K562 (cell line): ENCODE measurements around the gene PHF12. TPM values are rescaled to one million over a fixed set of nuclear protein-coding genes. Genes with fewer than 3 reads are reported as not detected.

Experiments
- ATAC-seq: fragments of 200-7000 bp; cut with Tn5 transposase; 3 replicates; pipeline ENCODE4 v1.9.1; 2020; ENCODE audit warnings: moderate library complexity
- BruUV-seq: library from RNA; stranded (reverse); fragments of 400-500 nt; replicated peaks from 2 replicates; lab custom pipeline; 2021; lab: Mats Ljungman, UMichigan
- CTCF ChIA-PET: fragments of 300-600 bp; formaldehyde crosslinking; extraction: SDS; loops from one replicate; lab custom pipeline; 2021; ENCODE audit warnings: low intra/inter-chr PET ratio; lab: Yijun Ruan, JAX
- POLR2A ChIA-PET: fragments of 300-600, 350-650 bp; sonication (Branson Sonifier 250); formaldehyde crosslinking; extraction: SDS; loops from one replicate; lab custom pipeline; 2021; ENCODE audit warnings: antibody characterized with exemption, inconsistent platforms; lab: Yijun Ruan, JAX
- DNase-seq, 4 experiments: peaks; one replicate each; pipeline versions ENCODE4 v3.0.0 to v3.0.0-alpha.2; 2011 to 2018; ENCODE audit warnings: low spot score in 3 of 4, mixed read lengths in 3 of 4; ENCODE audit errors: extremely low read depth in 1 of 4
- FAIRE-seq: peaks from 2 replicates; lab custom pipeline; 2011; peaks lifted over from hg19 to GRCh38; lab: Jason Lieb, UNC
- H2AFZ ChIP-seq: 2 replicates; pipeline ENCODE4 v1.6.0; 2011; ENCODE audit warnings: low read depth, low read length, control low read depth, inconsistent platforms
- H3K27ac ChIP-seq: fragments of 200-600 bp; 3 replicates; pipeline ENCODE4 v1.8.0; 2011; ENCODE audit warnings: low read depth, mild to moderate bottlenecking, control low read depth, inconsistent platforms, low read length, moderate library complexity, mixed read lengths; ENCODE audit errors: extremely low read depth
- H3K27me3 ChIP-seq, 2 experiments: fragments of 300-600 bp in 1 of 2; 2 replicates in 1 of 2; 3 replicates in 1 of 2; pipeline versions ENCODE4 v1.6.0 to v1.8.0; 2011; ENCODE audit warnings: inconsistent platforms in 2 of 2, low read length in 2 of 2, mild to moderate bottlenecking in 1 of 2, mixed read lengths in 1 of 2, moderate library complexity in 1 of 2; ENCODE audit not compliant: control insufficient read depth in 2 of 2, insufficient read depth in 2 of 2
- H3K36me3 ChIP-seq: fragments of 300-600 bp; 3 replicates; pipeline ENCODE4 v1.8.0; 2011; ENCODE audit warnings: mild to moderate bottlenecking, low read length, inconsistent platforms; ENCODE audit not compliant: control insufficient read depth, insufficient read depth
- H3K4me1 ChIP-seq, 2 experiments: fragments of 200-600 bp in 1 of 2; replicated peaks in 1 of 2; 2 replicates in 1 of 2; 3 replicates in 1 of 2; pipeline versions ENCODE4 v1.5.1 to v1.8.0; 2011; ENCODE audit warnings: inconsistent platforms in 2 of 2, low read length in 2 of 2, mild to moderate bottlenecking in 1 of 2, mixed read lengths in 1 of 2, moderate library complexity in 1 of 2; ENCODE audit not compliant: control insufficient read depth in 2 of 2, insufficient read depth in 2 of 2
- H3K4me2 ChIP-seq: 2 replicates; pipeline ENCODE4 v1.6.1; 2011; ENCODE audit warnings: low read length, control low read depth, inconsistent platforms, mixed read lengths; ENCODE audit not compliant: insufficient read depth
- H3K4me3 ChIP-seq: fragments of 200-600 bp; sonication (generic), shearing (Covaris generic); 2 replicates; pipeline ENCODE4 v1.5.1; 2016; ENCODE audit warnings: control low read depth, inconsistent platforms
- H3K79me2 ChIP-seq: fragments of 200-600 bp; 3 replicates; pipeline ENCODE4 v1.8.0; 2011; ENCODE audit warnings: low read length, inconsistent platforms; ENCODE audit not compliant: control insufficient read depth, insufficient read depth
- H3K9ac ChIP-seq, 2 experiments: 2 replicates each; pipeline versions ENCODE4 v1.6.0 to v1.6.1; 2011; ENCODE audit warnings: low read depth in 2 of 2, low read length in 2 of 2, control low read depth in 1 of 2, inconsistent platforms in 1 of 2, mild to moderate bottlenecking in 1 of 2, mixed read lengths in 1 of 2; ENCODE audit not compliant: insufficient read depth in 1 of 2
- H3K9me1 ChIP-seq: one replicate; pipeline ENCODE4 v1.6.0; 2011; ENCODE audit warnings: inconsistent platforms, mild to moderate bottlenecking, low read length, moderate library complexity; ENCODE audit not compliant: control insufficient read depth, insufficient read depth
- H3K9me3 ChIP-seq: replicated peaks from 2 replicates; pipeline ENCODE4 v1.5.1; 2011; ENCODE audit warnings: low read depth, low read length, inconsistent platforms; ENCODE audit not compliant: control insufficient read depth, insufficient read depth
- H4K20me1 ChIP-seq: replicated peaks from 2 replicates; pipeline ENCODE4 v1.6.1; 2011; ENCODE audit warnings: low read length, inconsistent platforms, mixed read lengths; ENCODE audit not compliant: control insufficient read depth, insufficient read depth
- CBX5 ChIP-seq: IDR thresholded peaks from 2 replicates; pipeline ENCODE4 v1.6.1; 2014; ENCODE audit warnings: low read depth, borderline replicate concordance
- HOMEZ ChIP-seq: fragments of 250-450 bp; sonication (Bioruptor Pico); IDR thresholded peaks from 2 replicates; pipeline ENCODE4 v1.4.0; 2020; ENCODE audit warnings: mild to moderate bottlenecking, moderate library complexity
- NONO ChIP-seq, 2 experiments: fragments of 200-400 bp in 1 of 2; fragments of 450-650 bp in 1 of 2; formaldehyde crosslinking in 1 of 2; IDR thresholded peaks; 2 replicates each; pipeline ENCODE4 v1.6.1; 2017; ENCODE audit warnings: low read depth in 2 of 2, mild to moderate bottlenecking in 2 of 2, moderate library complexity in 2 of 2, low read length in 1 of 2
- ZNF324 ChIP-seq: fragments of 250-450 bp; sonication (Bioruptor Pico); IDR thresholded peaks from 2 replicates; pipeline ENCODE4 v1.4.0; 2020; ENCODE audit warnings: mild to moderate bottlenecking
- ZNF778 ChIP-seq: fragments of 450-650 bp; formaldehyde crosslinking; IDR thresholded peaks from 2 replicates; pipeline ENCODE4 v1.4.0; 2020; ENCODE audit warnings: mild to moderate bottlenecking, moderate library complexity
- whole genome bisulfite sequencing: fragments of 100-300 bp; shearing (Covaris generic); methylation state at CpG from one replicate; pipeline ENCODE4 v1.1.6; 2016; ENCODE audit warnings: low coverage, mixed read lengths; ENCODE audit not compliant: insufficient coverage; ENCODE audit errors: missing lambda C conversion rate; 5-methylcytosine and 5-hydroxymethylcytosine counted together
- in situ Hi-C: fragments of 300-500 bp; cut with MboI; formaldehyde crosslinking; loops from 4 replicates; pipeline ENCODE4 v1.15.0; 2018; ENCODE audit warnings: inconsistent platforms, mixed read lengths
- intact Hi-C: fragments of 100-400 bp; cut with micrococcal nuclease; formaldehyde crosslinking; loops from 2 replicates; pipeline ENCODE4 v1.14.2; 2022
- polyA plus RNA-seq, 8 experiments: library from polyadenylated mRNA; depleted of rRNA in 4 of 8; stranded (reverse) in 5 of 8; unstranded in 3 of 8; fragments of >200 nt; fragmentation: Nextera tagmentation in 2 of 8; fragmentation: Illumina TruSeq in 1 of 8; extraction: Ambion mirVana in 2 of 8; extraction: Trizol in 1 of 8; gene quantifications; 2 replicates each; pipeline versions ENCODE4 v1.2.1 to v1.2.3, GENCODE V29; 2011 to 2014; ENCODE audit warnings: inconsistent platforms in 1 of 8, missing spikeins in 1 of 8
- total RNA-seq, 7 experiments: library from RNA; depleted of rRNA in 6 of 7; stranded (reverse); fragments of >200 nt in 6 of 7; fragmentation: Illumina TruSeq in 2 of 7; extraction: Trizol in 2 of 7; gene quantifications; 2 replicates each; pipeline versions ENCODE4 v1.2.1 to v1.2.3, GENCODE V29; 2011 to 2021; ENCODE audit warnings: low replicate concordance in 1 of 7
- TF ChIP-seq, protein P1 (sequence below): fragments of 450-650 bp; IDR thresholded peaks from 2 replicates; pipeline ENCODE4 v1.6.1; 2016
- TF ChIP-seq, protein P2 (sequence below): fragments of 200-800 bp; sonication (Bioruptor generic); IDR thresholded peaks from 2 replicates; pipeline ENCODE4 v1.6.1; 2016; ENCODE audit warnings: missing genetic modification characterization, missing compliant biosample characterization

The PHF12 gene
- total and polyA plus RNA-seq, 9 of the 15 experiments (the other 6 are each of a cell fraction or from before 2014, with no cell fraction given): 0.82 to 31.3 (median 13.5) TPM

DNA sequence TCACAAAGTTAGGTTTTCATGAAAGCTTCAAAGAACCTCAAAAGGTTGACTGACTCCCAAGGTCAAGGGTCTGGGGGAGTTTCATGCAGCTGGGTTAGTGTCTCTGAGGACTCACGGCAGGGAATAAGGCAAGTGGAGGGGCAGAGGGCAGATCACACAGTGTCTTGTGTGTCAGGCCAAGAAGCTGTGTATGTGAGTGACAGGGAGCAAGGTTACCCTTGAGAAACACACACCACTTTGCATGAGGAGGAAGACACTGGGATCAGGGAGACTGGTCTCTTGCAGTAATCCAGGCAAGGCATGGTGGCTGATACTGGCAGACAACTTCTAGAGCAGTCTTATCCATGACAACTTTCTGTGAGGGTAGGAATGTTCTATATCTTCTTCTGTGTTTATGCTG lies 60.1 kb downstream of the PHF12 start:
- no peak overlapping the region for H3K4me2 ChIP-seq
- no peak overlapping the region; the same call in 2 of the 3 replicates for H3K27ac ChIP-seq
- peaks cover 9 to 22% of the 10 kb centered on the region in 2 experiments; a peak in 4 of 5 replicates for H3K4me1 ChIP-seq
- no peaks in the 10 kb centered on the region for H3K9me1 ChIP-seq
- peak; percentile 42 for FAIRE-seq
- no peak overlapping the region for H2AFZ ChIP-seq
- H3K36me3 ChIP-seq: peaks cover 22% of the 10 kb centered on the region; the same call in 2 of the 3 replicates
- ChIA-PET POLR2A (interaction anchor here (0.6 to 0.8 kb wide), 4 partner anchors 13 to 124 kb away, joined by 3 to 5 read pairs (median 3); no protein-coding TSS in a partner anchor), CTCF (no interaction called here)
- TF ChIP-seq, protein P1, sequence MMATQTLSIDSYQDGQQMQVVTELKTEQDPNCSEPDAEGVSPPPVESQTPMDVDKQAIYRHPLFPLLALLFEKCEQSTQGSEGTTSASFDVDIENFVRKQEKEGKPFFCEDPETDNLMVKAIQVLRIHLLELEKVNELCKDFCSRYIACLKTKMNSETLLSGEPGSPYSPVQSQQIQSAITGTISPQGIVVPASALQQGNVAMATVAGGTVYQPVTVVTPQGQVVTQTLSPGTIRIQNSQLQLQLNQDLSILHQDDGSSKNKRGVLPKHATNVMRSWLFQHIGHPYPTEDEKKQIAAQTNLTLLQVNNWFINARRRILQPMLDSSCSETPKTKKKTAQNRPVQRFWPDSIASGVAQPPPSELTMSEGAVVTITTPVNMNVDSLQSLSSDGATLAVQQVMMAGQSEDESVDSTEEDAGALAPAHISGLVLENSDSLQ: peak; percentile 56
- no peak for TF ChIP-seq NONO (IDR thresholded peaks at IDR 0.05; ENCODE audit: low read depth in 2 of 2, low read length in 1 of 2)
- TF ChIP-seq ZNF324 (CRISPR knock-in tag): no peak
- TF ChIP-seq, protein P2, sequence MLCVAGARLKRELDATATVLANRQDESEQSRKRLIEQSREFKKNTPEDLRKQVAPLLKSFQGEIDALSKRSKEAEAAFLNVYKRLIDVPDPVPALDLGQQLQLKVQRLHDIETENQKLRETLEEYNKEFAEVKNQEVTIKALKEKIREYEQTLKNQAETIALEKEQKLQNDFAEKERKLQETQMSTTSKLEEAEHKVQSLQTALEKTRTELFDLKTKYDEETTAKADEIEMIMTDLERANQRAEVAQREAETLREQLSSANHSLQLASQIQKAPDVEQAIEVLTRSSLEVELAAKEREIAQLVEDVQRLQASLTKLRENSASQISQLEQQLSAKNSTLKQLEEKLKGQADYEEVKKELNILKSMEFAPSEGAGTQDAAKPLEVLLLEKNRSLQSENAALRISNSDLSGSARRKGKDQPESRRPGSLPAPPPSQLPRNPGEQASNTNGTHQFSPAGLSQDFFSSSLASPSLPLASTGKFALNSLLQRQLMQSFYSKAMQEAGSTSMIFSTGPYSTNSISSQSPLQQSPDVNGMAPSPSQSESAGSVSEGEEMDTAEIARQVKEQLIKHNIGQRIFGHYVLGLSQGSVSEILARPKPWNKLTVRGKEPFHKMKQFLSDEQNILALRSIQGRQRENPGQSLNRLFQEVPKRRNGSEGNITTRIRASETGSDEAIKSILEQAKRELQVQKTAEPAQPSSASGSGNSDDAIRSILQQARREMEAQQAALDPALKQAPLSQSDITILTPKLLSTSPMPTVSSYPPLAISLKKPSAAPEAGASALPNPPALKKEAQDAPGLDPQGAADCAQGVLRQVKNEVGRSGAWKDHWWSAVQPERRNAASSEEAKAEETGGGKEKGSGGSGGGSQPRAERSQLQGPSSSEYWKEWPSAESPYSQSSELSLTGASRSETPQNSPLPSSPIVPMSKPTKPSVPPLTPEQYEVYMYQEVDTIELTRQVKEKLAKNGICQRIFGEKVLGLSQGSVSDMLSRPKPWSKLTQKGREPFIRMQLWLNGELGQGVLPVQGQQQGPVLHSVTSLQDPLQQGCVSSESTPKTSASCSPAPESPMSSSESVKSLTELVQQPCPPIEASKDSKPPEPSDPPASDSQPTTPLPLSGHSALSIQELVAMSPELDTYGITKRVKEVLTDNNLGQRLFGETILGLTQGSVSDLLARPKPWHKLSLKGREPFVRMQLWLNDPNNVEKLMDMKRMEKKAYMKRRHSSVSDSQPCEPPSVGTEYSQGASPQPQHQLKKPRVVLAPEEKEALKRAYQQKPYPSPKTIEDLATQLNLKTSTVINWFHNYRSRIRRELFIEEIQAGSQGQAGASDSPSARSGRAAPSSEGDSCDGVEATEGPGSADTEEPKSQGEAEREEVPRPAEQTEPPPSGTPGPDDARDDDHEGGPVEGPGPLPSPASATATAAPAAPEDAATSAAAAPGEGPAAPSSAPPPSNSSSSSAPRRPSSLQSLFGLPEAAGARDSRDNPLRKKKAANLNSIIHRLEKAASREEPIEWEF (CRISPR knock-in tag): no peak
- no peak for TF ChIP-seq HOMEZ (CRISPR knock-in tag)
- TF ChIP-seq ZNF778: no peak
- no peak for TF ChIP-seq CBX5
- BruUV-seq: no TSS peak
- no peak for DNase-seq
- ATAC-seq: no peak; the same call in 2 of the 3 replicates
- no peaks in the 10 kb centered on the region; the same call in 1 of the 2 replicates for H4K20me1 ChIP-seq
- no peak overlapping the region for H3K4me3 ChIP-seq
- H3K9me3 ChIP-seq: no peaks in the 10 kb centered on the region
- 69% methylated on average over 1 of the region's 1 CpG for WGBS
- peaks cover 27% of the 10 kb centered on the region for H3K79me2 ChIP-seq
- intact Hi-C loops: no loop called here
- in situ Hi-C loops: no loop called here
- no peak overlapping the region for H3K9ac ChIP-seq
- no peaks in the 10 kb centered on the region for H3K27me3 ChIP-seq
